ENCODE results near the gene FUOM.

Gene FUOM

GRCh38 chr10:133349577-133350011 is 8.2 kb downstream of the FUOM start:
- no peak for DNase-seq (ENCODE audit: low read depth)
- no peak for TF ChIP-seq CTCF (conservative IDR thresholded peaks at IDR 0.05; ENCODE audit: control insufficient read depth, insufficient read depth, low read depth, low read length)
- no peak overlapping the region for H3K4me3 ChIP-seq (ENCODE audit: control insufficient read depth, low read depth, low read length)

GRCh38 chr10:133349160-133349568 is 8.7 kb downstream of the FUOM start:
- DNase-seq (ENCODE audit: low read depth) = no peak
- no peak overlapping the region for H3K4me3 ChIP-seq (ENCODE audit: control insufficient read depth, low read depth, low read length)
- TF ChIP-seq CTCF (conservative IDR thresholded peaks at IDR 0.05; ENCODE audit: control insufficient read depth, insufficient read depth, low read depth, low read length) = no peak

GRCh38 chr10:133347710-133348517 is 9.9 kb downstream of the FUOM start:
- no peak overlapping the region for H3K4me3 ChIP-seq (ENCODE audit: control insufficient read depth, low read depth, low read length)
- no peak for DNase-seq (ENCODE audit: low read depth)
- TF ChIP-seq CTCF (conservative IDR thresholded peaks at IDR 0.05; ENCODE audit: control insufficient read depth, insufficient read depth, low read depth, low read length) = no peak

GRCh38 chr10:133346413-133346812 is 11.4 kb downstream of the FUOM start:
- DNase-seq (ENCODE audit: low read depth) = no peak
- TF ChIP-seq CTCF (conservative IDR thresholded peaks at IDR 0.05; ENCODE audit: control insufficient read depth, insufficient read depth, low read depth, low read length) = no peak
- H3K4me3 ChIP-seq (ENCODE audit: control insufficient read depth, low read depth, low read length) = no peak overlapping the region

- no peak overlapping the region for H3K4me3 ChIP-seq (ENCODE audit: control insufficient read depth, low read depth, low read length)
- DNase-seq (ENCODE audit: low read depth) = no peak
- TF ChIP-seq CTCF (conservative IDR thresholded peaks at IDR 0.05; ENCODE audit: control insufficient read depth, insufficient read depth, low read depth, low read length) = no peak
Measured at GRCh38 chr10:133344236-133344635, 13.6 kb downstream of the FUOM start.

- no peak overlapping the region for H3K4me3 ChIP-seq (ENCODE audit: control insufficient read depth, low read depth, low read length)
- DNase-seq (ENCODE audit: low read depth) = no peak
- no peak for TF ChIP-seq CTCF (conservative IDR thresholded peaks at IDR 0.05; ENCODE audit: control insufficient read depth, insufficient read depth, low read depth, low read length)
Measured at GRCh38 chr10:133343558-133343957, 14.3 kb downstream of the FUOM start.
